CD14-positive monocyte (primary cell): ENCODE results near the gene SH3YL1. TPM values are rescaled to one million over a fixed set of nuclear protein-coding genes. Genes with fewer than 3 reads are reported as not detected.
A peak's percentile ranks its signal among the peaks of the same experiment; 100 is the strongest.

Experiments
- DNase-seq, 3 donors: peaks; one replicate each; pipeline ENCODE4 v3.0.0-alpha.2; 2011 to 2022
- H2AFZ ChIP-seq: 2 replicates; pipeline ENCODE4 v1.6.0; 2012; ENCODE audit warnings: mild to moderate bottlenecking, low read depth, low read length, inconsistent platforms; ENCODE audit not compliant: insufficient read depth, poor library complexity, severe bottlenecking
- H3K27ac ChIP-seq, 2 donors: 1 replicate in 1 of 2; 2 replicates in 1 of 2; pipeline ENCODE4 v1.5.1; 2012 to 2013; ENCODE audit warnings: low read length in 2 of 2, control low read depth in 1 of 2, inconsistent platforms in 1 of 2, low read depth in 1 of 2, mild to moderate bottlenecking in 1 of 2
- H3K27me3 ChIP-seq, 2 donors: one replicate each; pipeline versions ENCODE4 v1.6.0 to v1.6.1; 2011 to 2013; ENCODE audit warnings: low read length in 2 of 2; ENCODE audit not compliant: control insufficient read depth in 2 of 2, insufficient read depth in 2 of 2
- H3K36me3 ChIP-seq, 2 donors: replicated peaks in 1 of 2; 1 replicate in 1 of 2; 2 replicates in 1 of 2; pipeline versions ENCODE4 v1.5.1 to v1.6.1; 2012 to 2013; ENCODE audit warnings: low read length in 2 of 2, control low read depth in 1 of 2, inconsistent platforms in 1 of 2, mild to moderate bottlenecking in 1 of 2; ENCODE audit not compliant: insufficient read depth in 2 of 2, control insufficient read depth in 1 of 2
- H3K4me1 ChIP-seq, 2 donors: 1 replicate in 1 of 2; 2 replicates in 1 of 2; pipeline versions ENCODE4 v1.5.1 to v1.6.1; 2012 to 2013; ENCODE audit warnings: low read length in 2 of 2, control low read depth in 1 of 2, inconsistent platforms in 1 of 2, mild to moderate bottlenecking in 1 of 2, moderate library complexity in 1 of 2; ENCODE audit not compliant: insufficient read depth in 2 of 2, control insufficient read depth in 1 of 2
- H3K4me2 ChIP-seq: replicated peaks from 2 replicates; pipeline ENCODE3; 2012; ENCODE audit warnings: low read length, moderate library complexity, mild to moderate bottlenecking; ENCODE audit not compliant: poor library complexity, severe bottlenecking; ENCODE audit errors: extremely low read depth
- H3K4me3 ChIP-seq, 3 experiments: fragments of 200-600 bp in 1 of 3; sonication (generic) in 1 of 3; replicated peaks in 1 of 3; 1 replicate in 2 of 3; 2 replicates in 1 of 3; pipeline ENCODE4 v1.5.1; 2011 to 2013; ENCODE audit warnings: low read length in 3 of 3, mild to moderate bottlenecking in 3 of 3, control low read depth in 2 of 3, low read depth in 2 of 3, inconsistent platforms in 1 of 3, moderate library complexity in 1 of 3
- H3K79me2 ChIP-seq: 2 replicates; pipeline ENCODE4 v1.6.0; 2012; ENCODE audit warnings: mild to moderate bottlenecking, control low read depth, inconsistent platforms, low read length, moderate library complexity; ENCODE audit not compliant: insufficient read depth
- H3K9ac ChIP-seq: 2 replicates; pipeline ENCODE4 v1.6.0; 2017; ENCODE audit warnings: low read length, mild to moderate bottlenecking; ENCODE audit not compliant: insufficient read depth, poor library complexity, severe bottlenecking
- H3K9me3 ChIP-seq, 2 donors: replicated peaks in 1 of 2; 1 replicate in 1 of 2; 2 replicates in 1 of 2; pipeline versions ENCODE4 v1.5.1 to v1.6.1; 2012 to 2013; ENCODE audit warnings: low read length in 2 of 2, control low read depth in 1 of 2; ENCODE audit not compliant: control insufficient read depth in 1 of 2, insufficient read depth in 1 of 2
- H4K20me1 ChIP-seq: 2 replicates; pipeline ENCODE4 v1.6.0; 2012; ENCODE audit warnings: mild to moderate bottlenecking, low read length, control low read depth, moderate library complexity; ENCODE audit not compliant: insufficient read depth
- H3K27ac Mint-ChIP-seq, 7 donors: one replicate each; pipeline ENCODE4 v1.8.0; 2020; ENCODE audit warnings: mild to moderate bottlenecking in 7 of 7, mixed read lengths in 7 of 7, moderate library complexity in 6 of 7, inconsistent platforms in 2 of 7
- H3K27me3 Mint-ChIP-seq, 3 donors: one replicate each; pipeline ENCODE4 v1.8.0; 2021 to 2022; ENCODE audit warnings: low read depth in 3 of 3, mild to moderate bottlenecking in 3 of 3, mixed read lengths in 3 of 3, moderate library complexity in 3 of 3, inconsistent platforms in 1 of 3
- H3K36me3 Mint-ChIP-seq, 2 donors: one replicate each; pipeline ENCODE4 v1.8.0; 2020; ENCODE audit warnings: mixed read lengths in 2 of 2, inconsistent platforms in 1 of 2, mild to moderate bottlenecking in 1 of 2
- H3K4me1 Mint-ChIP-seq: one replicate; pipeline ENCODE4 v1.8.0; 2020; ENCODE audit warnings: mild to moderate bottlenecking, mixed read lengths
- H3K4me3 Mint-ChIP-seq, 2 donors: one replicate each; pipeline ENCODE4 v1.8.0; 2020; ENCODE audit warnings: mild to moderate bottlenecking in 2 of 2, mixed read lengths in 2 of 2, moderate library complexity in 1 of 2
- H3K9me3 Mint-ChIP-seq, 7 donors: one replicate each; pipeline ENCODE4 v1.8.0; 2020 to 2022; ENCODE audit warnings: mixed read lengths in 7 of 7, mild to moderate bottlenecking in 6 of 7, moderate library complexity in 6 of 7, inconsistent platforms in 2 of 7
- CTCF ChIP-seq: fragments of 200-600 bp; IDR thresholded peaks from one replicate; pipeline ENCODE4 v1.8.0; 2022; ENCODE audit warnings: antibody characterized with exemption, mild to moderate bottlenecking
- WGBS: methylation state at CpG from one replicate; pipeline ENCODE4 v1.1.5; 2013; ENCODE audit warnings: missing lambda C conversion rate; ENCODE audit not compliant: insufficient coverage; 5-methylcytosine and 5-hydroxymethylcytosine counted together
- intact Hi-C, 2 donors: fragments of 100-400 bp; cut with micrococcal nuclease; formaldehyde crosslinking; loops; one replicate each; pipeline versions ENCODE4 v1.15.0 to v1.15.1; 2023
- polyA plus RNA-seq, 3 donors: library from polyadenylated mRNA; depleted of rRNA in 1 of 3; unstranded in 2 of 3; stranded (reverse) in 1 of 3; fragments of 300-500 nt in 2 of 3; fragments of >200 nt in 1 of 3; fragmentation: Illumina TruSeq in 2 of 3; gene quantifications; 1 replicate in 2 of 3; 2 replicates in 1 of 3; pipeline ENCODE4 v1.2.3, GENCODE V29; 2012 to 2021

Gene SH3YL1
- polyA plus RNA-seq, 3 donors = 2.4 to 11.7 (median 4.0) TPM

GRCh38 chr2:295090-295489 is 31.3 kb upstream of the SH3YL1 start:
- Histone ChIP-seq H2AFZ (no peak overlapping the region), H3K9me3 (peaks cover 0 to 2% of the 10 kb centered on the region in 2 donors), H3K27ac (no peak overlapping the region), H3K27me3 (peaks cover 15 to 22% of the 10 kb centered on the region in 2 donors), H3K79me2 (no peaks in the 10 kb centered on the region), H3K4me3 (no peak overlapping the region), H3K36me3 (no peaks in the 10 kb centered on the region), H3K9ac (no peak overlapping the region), H3K4me1 (peaks cover 0 to 2% of the 10 kb centered on the region in 2 donors), H4K20me1 (no peaks in the 10 kb centered on the region), H3K4me2 (no peak overlapping the region)
- H3K4me3 Mint-ChIP-seq = no peak overlapping the region
- H3K9me3 Mint-ChIP-seq = peaks cover 0 to 9% (median 3%) of the 10 kb centered on the region in 7 donors
- peaks cover 1% of the 10 kb centered on the region for H3K4me1 Mint-ChIP-seq
- peaks cover 10 to 35% (median 15%) of the 10 kb centered on the region in 3 donors for H3K27me3 Mint-ChIP-seq
- H3K27ac Mint-ChIP-seq = no peak overlapping the region
- no peak for TF ChIP-seq CTCF
- no peak for DNase-seq
- WGBS = 88% methylated on average over 3 of the region's 5 CpGs
- H3K36me3 Mint-ChIP-seq = no peaks in the 10 kb centered on the region
- intact Hi-C loops = no loop called here

GRCh38 chr2:290090-290722 is 26.4 kb upstream of the SH3YL1 start:
- Mint-ChIP-seq H3K4me1 (peaks cover 8% of the 10 kb centered on the region), H3K27me3 (peaks cover 39 to 65% (median 42%) of the 10 kb centered on the region in 3 donors), H3K27ac (no peak overlapping the region), H3K4me3 (peak overlapping the region in 1 of 2 donors; percentile 83), H3K36me3 (peaks cover 0 to 4% of the 10 kb centered on the region in 2 donors), H3K9me3 (peaks cover 0 to 6% (median 4%) of the 10 kb centered on the region in 7 donors)
- Histone ChIP-seq H3K9ac (no peak overlapping the region), H4K20me1 (no peaks in the 10 kb centered on the region), H3K36me3 (no peaks in the 10 kb centered on the region), H3K9me3 (peaks cover 0 to 20% of the 10 kb centered on the region in 2 donors), H3K4me1 (peaks cover 0 to 13% of the 10 kb centered on the region in 2 donors), H3K27me3 (peaks cover 41 to 56% of the 10 kb centered on the region in 2 donors), H3K79me2 (no peaks in the 10 kb centered on the region), H2AFZ (peak overlapping the region; percentile 56), H3K4me2 (peak overlapping the region; percentile 36), H3K27ac (no peak overlapping the region), H3K4me3 (peak overlapping the region in 1 of 3 experiments; percentile 25)
- intact Hi-C loops = no loop called here
- 0% methylated on average over 8 of the region's 15 CpGs for WGBS
- no peak for TF ChIP-seq CTCF
- peak in 1 of 3 donors; percentile 11 for DNase-seq
